IMR-90 (cell line): ENCODE measurements around the gene AADAC. TPM values are rescaled to one million over a fixed set of nuclear protein-coding genes. Genes with fewer than 3 reads are reported as not detected.
A peak's percentile ranks its signal among the peaks of the same experiment; 100 is the strongest.
"Not testable (repeated sequence)": the region's sequence is repeated elsewhere in the genome, so short reads cannot be mapped to it uniquely, and the experiment has no call there.

ENCODE experiments used
- ATAC-seq: fragments of 200-7000 bp; cut with Tn5 transposase; 2 replicates; pipeline ENCODE4 v1.9.1; 2020; ENCODE audit warnings: low read depth, mild to moderate bottlenecking, moderate library complexity
- BruUV-seq: library from RNA; stranded (reverse); fragments of 400-500 nt; replicated peaks from 2 replicates; lab custom pipeline; 2021; lab: Mats Ljungman, UMichigan
- CTCF ChIA-PET: fragments of 300-600 bp; formaldehyde crosslinking; extraction: SDS; loops from one replicate; lab custom pipeline; 2021; ENCODE audit warnings: antibody characterized with exemption; lab: Yijun Ruan, JAX
- POLR2A ChIA-PET: fragments of 300-600 bp; sonication (Branson Sonifier 250); formaldehyde crosslinking; loops from one replicate; lab custom pipeline; 2022; ENCODE audit warnings: antibody characterized with exemption; ENCODE audit not compliant: unreplicated experiment; lab: Charles Lee
- DNase-seq: peaks from one replicate; pipeline ENCODE4 v3.0.0; 2013
- H2AFZ ChIP-seq: replicated peaks from 2 replicates; pipeline ENCODE3; 2013; ENCODE audit warnings: low read length, mild to moderate bottlenecking; ENCODE audit not compliant: poor library complexity
- H2AK5ac ChIP-seq: 2 replicates; pipeline ENCODE4 v1.6.1; 2013; ENCODE audit warnings: low read depth, low read length, inconsistent platforms
- H2AK9ac ChIP-seq: replicated peaks from 2 replicates; pipeline ENCODE3; 2013; ENCODE audit warnings: mild to moderate bottlenecking, low read depth, low read length, moderate library complexity; ENCODE audit not compliant: poor library complexity
- H2BK120ac ChIP-seq: 2 replicates; pipeline ENCODE4 v1.6.1; 2013; ENCODE audit warnings: low read depth, low read length, inconsistent platforms
- H2BK15ac ChIP-seq: 3 replicates; pipeline ENCODE4 v1.6.1; 2013; ENCODE audit warnings: low read depth, low read length, inconsistent platforms
- H2BK20ac ChIP-seq: 2 replicates; pipeline ENCODE4 v1.6.1; 2013; ENCODE audit warnings: low read depth, mild to moderate bottlenecking, inconsistent platforms, low read length, moderate library complexity
- H2BK5ac ChIP-seq: 2 replicates; pipeline ENCODE4 v1.6.1; 2013; ENCODE audit warnings: mild to moderate bottlenecking, low read depth, low read length, inconsistent platforms; ENCODE audit not compliant: poor library complexity, severe bottlenecking
- H3K14ac ChIP-seq: replicated peaks from 2 replicates; pipeline ENCODE4 v1.6.1; 2013; ENCODE audit warnings: low read depth, low read length, inconsistent platforms
- H3K18ac ChIP-seq: 2 replicates; pipeline ENCODE4 v1.6.1; 2013; ENCODE audit warnings: low read depth, low read length, control low read depth
- H3K23ac ChIP-seq: 2 replicates; pipeline ENCODE4 v1.6.1; 2013; ENCODE audit warnings: low read depth, low read length, inconsistent platforms
- H3K27ac ChIP-seq: 2 replicates; pipeline ENCODE4 v1.5.1; 2013; ENCODE audit warnings: mild to moderate bottlenecking, control low read depth, low read length; ENCODE audit not compliant: insufficient read depth
- H3K27me3 ChIP-seq: 2 replicates; pipeline ENCODE4 v1.6.1; 2013; ENCODE audit warnings: low read length; ENCODE audit not compliant: control insufficient read depth, insufficient read depth
- H3K36me3 ChIP-seq: 2 replicates; pipeline ENCODE4 v1.6.1; 2013; ENCODE audit warnings: low read length, mixed read lengths; ENCODE audit not compliant: control insufficient read depth, insufficient read depth
- H3K4ac ChIP-seq: 2 replicates; pipeline ENCODE4 v1.6.1; 2013; ENCODE audit warnings: low read depth, low read length, inconsistent platforms
- H3K4me1 ChIP-seq: 2 replicates; pipeline ENCODE4 v1.6.1; 2013; ENCODE audit warnings: low read length, mixed read lengths; ENCODE audit not compliant: control insufficient read depth, insufficient read depth
- H3K4me2 ChIP-seq: 2 replicates; pipeline ENCODE4 v1.6.1; 2013; ENCODE audit warnings: low read depth, mild to moderate bottlenecking, control low read depth, low read length, moderate library complexity
- H3K4me3 ChIP-seq: 2 replicates; pipeline ENCODE4 v1.5.1; 2013; ENCODE audit warnings: low read depth, mild to moderate bottlenecking, control low read depth, low read length, moderate library complexity; ENCODE audit not compliant: insufficient read depth
- H3K56ac ChIP-seq: 2 replicates; pipeline ENCODE4 v1.6.1; 2013; ENCODE audit warnings: low read length, inconsistent platforms; ENCODE audit not compliant: insufficient read depth; ENCODE audit errors: extremely low read depth
- H3K79me1 ChIP-seq, 2 experiments: 2 replicates each; pipeline ENCODE4 v1.6.1; 2013; ENCODE audit warnings: low read length in 2 of 2, inconsistent platforms in 1 of 2, low read depth in 1 of 2
- H3K9ac ChIP-seq: 2 replicates; pipeline ENCODE4 v1.6.1; 2013; ENCODE audit warnings: low read depth, low read length, control low read depth
- H3K9me1 ChIP-seq: 2 replicates; pipeline ENCODE4 v1.6.1; 2013; ENCODE audit warnings: low read length, inconsistent platforms; ENCODE audit not compliant: insufficient read depth
- H3K9me3 ChIP-seq: 2 replicates; pipeline ENCODE4 v1.6.1; 2013; ENCODE audit warnings: low read length; ENCODE audit not compliant: control insufficient read depth, insufficient read depth
- H4K20me1 ChIP-seq: 2 replicates; pipeline ENCODE4 v1.6.1; 2013; ENCODE audit warnings: low read length, inconsistent platforms; ENCODE audit not compliant: insufficient read depth
- H4K5ac ChIP-seq: 2 replicates; pipeline ENCODE4 v1.6.1; 2013; ENCODE audit warnings: mild to moderate bottlenecking, low read depth, low read length, control low read depth
- H4K8ac ChIP-seq, 2 experiments: 2 replicates each; pipeline ENCODE4 v1.6.1; 2013; ENCODE audit warnings: low read depth in 2 of 2, low read length in 2 of 2, control low read depth in 1 of 2, inconsistent platforms in 1 of 2
- H4K91ac ChIP-seq: 2 replicates; pipeline ENCODE4 v1.6.1; 2013; ENCODE audit warnings: low read depth, low read length, inconsistent platforms; ENCODE audit not compliant: insufficient read depth
- BHLHE40 ChIP-seq: fragments of 150-350 bp; IDR thresholded peaks from 2 replicates; pipeline ENCODE4 v1.6.1; 2016; ENCODE audit warnings: mild to moderate bottlenecking, low read depth, low read length
- CEBPB ChIP-seq: IDR thresholded peaks from 2 replicates; pipeline ENCODE4 v1.6.1; 2012; ENCODE audit warnings: low read depth, low read length, improper control_type of control experiment
- CHD1 ChIP-seq: IDR thresholded peaks from 2 replicates; pipeline ENCODE4 v1.6.1; 2012; ENCODE audit warnings: low read depth, low read length, improper control_type of control experiment
- FOS ChIP-seq: fragments of 150-350 bp; IDR thresholded peaks from 2 replicates; pipeline ENCODE4 v1.6.1; 2016; ENCODE audit warnings: low read depth, low read length
- MAFK ChIP-seq: IDR thresholded peaks from 2 replicates; pipeline ENCODE4 v1.6.1; 2012; ENCODE audit warnings: low read depth, low read length, improper control_type of control experiment
- MXI1 ChIP-seq: IDR thresholded peaks from 2 replicates; pipeline ENCODE4 v1.6.1; 2012; ENCODE audit warnings: low read depth, mild to moderate bottlenecking, low read length, moderate library complexity, borderline replicate concordance
- NFE2L2 ChIP-seq: fragments of 150-350 bp; IDR thresholded peaks from 2 replicates; pipeline ENCODE4 v1.6.1; 2016; ENCODE audit warnings: low read depth, mild to moderate bottlenecking, low read length
- RAD21 ChIP-seq: IDR thresholded peaks from 2 replicates; pipeline ENCODE4 v1.6.1; 2012; ENCODE audit warnings: low read length, improper control_type of control experiment
- RFX5 ChIP-seq: IDR thresholded peaks from 2 replicates; pipeline ENCODE4 v1.8.0; 2012; ENCODE audit warnings: low read depth, mild to moderate bottlenecking, low read length, moderate library complexity
- SMC3 ChIP-seq: fragments of 150-350 bp; IDR thresholded peaks from 2 replicates; pipeline ENCODE4 v1.6.1; 2016; ENCODE audit warnings: low read depth, mild to moderate bottlenecking, antibody characterized with exemption, low read length, moderate library complexity
- WGBS, 2 experiments: methylation state at CpG; one replicate each; pipeline versions ENCODE4 v1.1.5 to v1.1.7; 2013; ENCODE audit warnings: missing lambda C conversion rate in 2 of 2; ENCODE audit not compliant: insufficient read length in 1 of 2; ENCODE audit errors: extremely low coverage in 2 of 2; 5-methylcytosine and 5-hydroxymethylcytosine counted together
- dilution Hi-C: fragments of 300-500 bp; cut with HindIII; formaldehyde crosslinking; loops from one replicate; pipeline ENCODE4 v1.14.3; 2018; ENCODE audit warnings: low sequenced_read_pairs; ENCODE audit not compliant: unreplicated experiment
- in situ Hi-C: fragments of 300-500 bp; cut with MboI; formaldehyde crosslinking; loops from 3 replicates; pipeline ENCODE4 v1.14.3; 2019; ENCODE audit warnings: low sequenced_read_pairs, inconsistent platforms, mixed read lengths
- intact Hi-C: fragments of 100-400 bp; cut with micrococcal nuclease; formaldehyde crosslinking; loops from 2 replicates; pipeline ENCODE4 v1.10.0; 2022
- polyA plus RNA-seq, 3 experiments: library from polyadenylated mRNA; depleted of rRNA; stranded (reverse); fragments of >200 nt; gene quantifications; 2 replicates each; pipeline ENCODE4 v1.2.3, GENCODE V29; 2012; ENCODE audit warnings: low replicate concordance in 1 of 3
- total RNA-seq: library from RNA; depleted of rRNA; stranded (reverse); fragments of >200 nt; gene quantifications from 2 replicates; pipeline ENCODE4 v1.2.3, GENCODE V29; 2012

The AADAC gene
- total and polyA plus RNA-seq, 2 of the 4 experiments (the other 2 are of a cell fraction): not detected

GRCh38 chr3:151845306-151845905 is 31.5 kb downstream of the AADAC start:
- Histone ChIP-seq H4K5ac (no peak overlapping the region), H3K4me1 (peaks cover 5% of the 10 kb centered on the region), H4K91ac (no peak overlapping the region), H3K36me3 (no peaks in the 10 kb centered on the region), H2AFZ (no peak overlapping the region), H4K20me1 (no peaks in the 10 kb centered on the region), H3K4me2 (no peak overlapping the region), H2BK120ac (no peak overlapping the region), H2AK5ac (no peak overlapping the region), H4K8ac (no peak overlapping the region), H2AK9ac (no peak overlapping the region), H3K9ac (no peak overlapping the region), H2BK15ac (no peak overlapping the region), H3K27ac (no peak overlapping the region), H3K56ac (no peak overlapping the region), H2BK5ac (no peak overlapping the region), H3K27me3 (no peaks in the 10 kb centered on the region), H3K79me1 (no peaks in the 10 kb centered on the region), H3K23ac (no peak overlapping the region), H2BK20ac (no peak overlapping the region), H3K14ac (no peak overlapping the region), H3K9me1 (peaks cover 3% of the 10 kb centered on the region; the same call in 1 of the 2 replicates), H3K4ac (0 out of 2 replicates have a peak overlapping the region, but pooled peaks have one; percentile 16), H3K9me3 (no peaks in the 10 kb centered on the region; the same call in 1 of the 2 replicates), H3K4me3 (no peak overlapping the region), H3K18ac (no peak overlapping the region)
- DNase-seq (no peak), ATAC-seq (no peak)
- in situ Hi-C loops: no loop called here
- CTCF ChIA-PET: interaction anchor here (0.5 kb wide), 1 partner anchor 63 kb away, joined by 3 read pairs; no protein-coding TSS in a partner anchor
- POLR2A ChIA-PET: no interaction called here
- intact Hi-C loops: loop anchor here (10.0 kb wide), 1 partner anchor 599 kb away; no protein-coding TSS in a partner anchor
- no peak for TF ChIP-seq RFX5
- no peak for TF ChIP-seq NFE2L2
- no peak for TF ChIP-seq MXI1
- TF ChIP-seq BHLHE40: no peak
- TF ChIP-seq FOS: no peak
- TF ChIP-seq SMC3: no peak
- no peak for TF ChIP-seq RAD21
- TF ChIP-seq CHD1: no peak
- no peak for TF ChIP-seq MAFK
- TF ChIP-seq CEBPB: no peak
- no TSS peak for BruUV-seq
- dilution Hi-C loops: no loop called here
- WGBS, 2 experiments: no CpG with 5 or more reads among the region's 3 CpGs

DNA sequence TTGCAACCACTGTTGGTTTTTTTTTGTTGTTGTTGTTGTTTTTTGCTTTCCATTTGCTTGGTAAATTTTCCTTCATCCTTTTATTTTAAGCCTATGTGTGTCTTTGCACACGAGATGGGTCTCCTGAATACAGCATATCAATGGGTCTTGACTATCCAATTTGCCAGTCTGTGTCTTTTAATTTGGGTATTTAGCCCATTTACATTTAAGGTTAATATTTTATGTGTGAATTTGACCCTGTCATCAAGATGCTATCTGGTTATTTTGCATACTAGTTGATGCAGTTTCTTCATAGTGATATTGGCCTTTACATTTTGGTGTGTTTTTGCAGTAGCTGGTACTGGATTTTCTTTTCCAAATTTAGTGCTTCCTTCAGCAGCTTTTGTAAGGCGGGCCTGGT is 36.1 kb downstream of the AADAC start:
- H3K4me1 ChIP-seq, H3K9me3 ChIP-seq, H2AK9ac ChIP-seq, H3K4me3 ChIP-seq, dilution Hi-C loops, H3K27ac ChIP-seq, H3K14ac ChIP-seq, CTCF ChIA-PET, H3K56ac ChIP-seq, H3K9me1 ChIP-seq, H3K36me3 ChIP-seq, H3K4ac ChIP-seq, H2AFZ ChIP-seq, H4K20me1 ChIP-seq, ATAC-seq, H3K27me3 ChIP-seq, H3K79me1 ChIP-seq, H3K9ac ChIP-seq, H3K18ac ChIP-seq, H2BK15ac ChIP-seq, intact Hi-C loops, H4K91ac ChIP-seq, H2AK5ac ChIP-seq, H2BK5ac ChIP-seq, H4K8ac ChIP-seq, H4K5ac ChIP-seq, H3K23ac ChIP-seq, H2BK20ac ChIP-seq, H3K4me2 ChIP-seq, in situ Hi-C loops, DNase-seq, H2BK120ac ChIP-seq, BruUV-seq, POLR2A ChIA-PET: not testable (repeated sequence)
- no CpG with 5 or more reads among the region's 2 CpGs for WGBS, 2 experiments
